ENCODE results near the gene PFDN1.

Gene PFDN1

GRCh38 chr5:140227046-140227445 lies 75.9 kb downstream of the PFDN1 start:
- no peak for TF ChIP-seq CTCF (IDR thresholded peaks at IDR 0.05; ENCODE audit: low read depth, low read length, poor library complexity, severe bottlenecking)
- no peak for TF ChIP-seq EZH2phosphoT487 (IDR thresholded peaks at IDR 0.05; ENCODE audit: borderline replicate concordance, low read length)
- no peaks in the 10 kb centered on the region for H3K9me2 ChIP-seq (replicated peaks; ENCODE audit: control insufficient read depth, low read length)
- H4K20me1 ChIP-seq (ENCODE audit: control insufficient read depth, insufficient read depth, low read depth, low read length), result no peaks in the 10 kb centered on the region
- H3K27ac ChIP-seq (ENCODE audit: low read depth, low read length), result no peak overlapping the region
- H3K9me3 ChIP-seq (ENCODE audit: control insufficient read depth, insufficient read depth, low read length), result no peaks in the 10 kb centered on the region
- H3K79me2 ChIP-seq (ENCODE audit: control insufficient read depth, low read length), result no peaks in the 10 kb centered on the region
- no peak overlapping the region for H3K4me3 ChIP-seq (ENCODE audit: low read length)
- no peaks in the 10 kb centered on the region for H3K36me3 ChIP-seq (ENCODE audit: control insufficient read depth, low read length)
- H3K27me3 ChIP-seq (ENCODE audit: control insufficient read depth, low read length), result no peaks in the 10 kb centered on the region
- H3K4me2 ChIP-seq (ENCODE audit: low read length), result no peak overlapping the region
- H3F3A ChIP-seq (ENCODE audit: control insufficient read depth, insufficient read depth), result no peaks in the 10 kb centered on the region
- H3K4me1 ChIP-seq (ENCODE audit: control insufficient read depth, low read length), result no peaks in the 10 kb centered on the region

- H3K27me3 ChIP-seq (ENCODE audit: control insufficient read depth, low read length), result no peaks in the 10 kb centered on the region
- no peak overlapping the region for H3K4me2 ChIP-seq (ENCODE audit: low read length)
- no peaks in the 10 kb centered on the region for H3K36me3 ChIP-seq (ENCODE audit: control insufficient read depth, low read length)
- H3K9me2 ChIP-seq (replicated peaks; ENCODE audit: control insufficient read depth, low read length), result no peaks in the 10 kb centered on the region
- no peaks in the 10 kb centered on the region for H3K9me3 ChIP-seq (ENCODE audit: control insufficient read depth, insufficient read depth, low read length)
- H4K20me1 ChIP-seq (ENCODE audit: control insufficient read depth, insufficient read depth, low read depth, low read length), result no peaks in the 10 kb centered on the region
- H3K79me2 ChIP-seq (ENCODE audit: control insufficient read depth, low read length), result no peaks in the 10 kb centered on the region
- no peak overlapping the region for H3K27ac ChIP-seq (ENCODE audit: low read depth, low read length)
- TF ChIP-seq EZH2phosphoT487 (IDR thresholded peaks at IDR 0.05; ENCODE audit: borderline replicate concordance, low read length), result no peak
- TF ChIP-seq CTCF (IDR thresholded peaks at IDR 0.05; ENCODE audit: low read depth, low read length, poor library complexity, severe bottlenecking), result no peak
- no peaks in the 10 kb centered on the region for H3K4me1 ChIP-seq (ENCODE audit: control insufficient read depth, low read length)
- H3F3A ChIP-seq (ENCODE audit: control insufficient read depth, insufficient read depth), result no peaks in the 10 kb centered on the region
- H3K4me3 ChIP-seq (ENCODE audit: low read length), result no peak overlapping the region
These were observed 77.5 kb downstream of the PFDN1 start for GRCh38 chr5:140225396-140225795.

- Histone ChIP-seq H3K4me1 (ENCODE audit: control insufficient read depth, low read length) (no peaks in the 10 kb centered on the region), H3K36me3 (ENCODE audit: control insufficient read depth, low read length) (no peaks in the 10 kb centered on the region), H4K20me1 (ENCODE audit: control insufficient read depth, insufficient read depth, low read depth, low read length) (no peaks in the 10 kb centered on the region), H3K27ac (ENCODE audit: low read depth, low read length) (no peak overlapping the region), H3F3A (ENCODE audit: control insufficient read depth, insufficient read depth) (no peaks in the 10 kb centered on the region), H3K9me3 (ENCODE audit: control insufficient read depth, insufficient read depth, low read length) (no peaks in the 10 kb centered on the region), H3K4me3 (ENCODE audit: low read length) (no peak overlapping the region), H3K27me3 (ENCODE audit: control insufficient read depth, low read length) (no peaks in the 10 kb centered on the region), H3K9me2 (replicated peaks; ENCODE audit: control insufficient read depth, low read length) (no peaks in the 10 kb centered on the region), H3K79me2 (ENCODE audit: control insufficient read depth, low read length) (no peaks in the 10 kb centered on the region), H3K4me2 (ENCODE audit: low read length) (no peak overlapping the region)
- TF ChIP-seq CTCF (IDR thresholded peaks at IDR 0.05; ENCODE audit: low read depth, low read length, poor library complexity, severe bottlenecking), result no peak
- TF ChIP-seq EZH2phosphoT487 (IDR thresholded peaks at IDR 0.05; ENCODE audit: borderline replicate concordance, low read length), result no peak
These were observed 78.2 kb downstream of the PFDN1 start for GRCh38 chr5:140224658-140225057.

- H3K27ac ChIP-seq (ENCODE audit: low read depth, low read length), result no peak overlapping the region
These were observed 79.3 kb downstream of the PFDN1 start for GRCh38 chr5:140223567-140223966.

More at GRCh38 chr5:140223567-140223966, 79.3 kb downstream of the PFDN1 start:
- Histone ChIP-seq H3F3A (ENCODE audit: control insufficient read depth, insufficient read depth) (no peaks in the 10 kb centered on the region), H3K36me3 (ENCODE audit: control insufficient read depth, low read length) (no peaks in the 10 kb centered on the region), H3K4me2 (ENCODE audit: low read length) (no peak overlapping the region), H4K20me1 (ENCODE audit: control insufficient read depth, insufficient read depth, low read depth, low read length) (no peaks in the 10 kb centered on the region), H3K9me3 (ENCODE audit: control insufficient read depth, insufficient read depth, low read length) (no peaks in the 10 kb centered on the region), H3K9me2 (replicated peaks; ENCODE audit: control insufficient read depth, low read length) (no peaks in the 10 kb centered on the region), H3K27me3 (ENCODE audit: control insufficient read depth, low read length) (no peaks in the 10 kb centered on the region), H3K4me3 (ENCODE audit: low read length) (no peak overlapping the region), H3K4me1 (ENCODE audit: control insufficient read depth, low read length) (no peaks in the 10 kb centered on the region), H3K79me2 (ENCODE audit: control insufficient read depth, low read length) (no peaks in the 10 kb centered on the region)
- TF ChIP-seq EZH2phosphoT487 (IDR thresholded peaks at IDR 0.05; ENCODE audit: borderline replicate concordance, low read length) (no peak), CTCF (IDR thresholded peaks at IDR 0.05; ENCODE audit: low read depth, low read length, poor library complexity, severe bottlenecking) (no peak)
